IPS-20b (cell line): ENCODE results near the gene CLDN20.
"Not testable (repeated sequence)": the region's sequence is repeated elsewhere in the genome, so short reads cannot be mapped to it uniquely, and the experiment has no call there.

Source experiments
- H3K27ac ChIP-seq: one replicate; pipeline ENCODE4 v1.5.1; 2013; ENCODE audit warnings: low read length
- H3K27me3 ChIP-seq: 2 replicates; pipeline ENCODE4 v1.6.1; 2013; ENCODE audit warnings: mild to moderate bottlenecking, low read length, inconsistent platforms; ENCODE audit not compliant: insufficient read depth
- H3K36me3 ChIP-seq: 2 replicates; pipeline ENCODE4 v1.6.1; 2013; ENCODE audit warnings: low read depth, mild to moderate bottlenecking, inconsistent platforms, low read length, moderate library complexity; ENCODE audit not compliant: insufficient read depth
- H3K4me1 ChIP-seq: 2 replicates; pipeline ENCODE4 v1.6.1; 2013; ENCODE audit warnings: mild to moderate bottlenecking, control low read depth, inconsistent platforms, low read length, moderate library complexity; ENCODE audit not compliant: insufficient read depth
- H3K4me3 ChIP-seq: 2 replicates; pipeline ENCODE4 v1.5.1; 2013; ENCODE audit warnings: mild to moderate bottlenecking, low read length, inconsistent platforms
- H3K9ac ChIP-seq: 2 replicates; pipeline ENCODE4 v1.6.1; 2013; ENCODE audit warnings: low read depth, mild to moderate bottlenecking, inconsistent platforms, low read length, moderate library complexity
- H3K9me3 ChIP-seq: 2 replicates; pipeline ENCODE4 v1.6.1; 2013; ENCODE audit warnings: mild to moderate bottlenecking, low read depth, low read length, inconsistent platforms; ENCODE audit not compliant: insufficient read depth

Gene CLDN20, protein sequence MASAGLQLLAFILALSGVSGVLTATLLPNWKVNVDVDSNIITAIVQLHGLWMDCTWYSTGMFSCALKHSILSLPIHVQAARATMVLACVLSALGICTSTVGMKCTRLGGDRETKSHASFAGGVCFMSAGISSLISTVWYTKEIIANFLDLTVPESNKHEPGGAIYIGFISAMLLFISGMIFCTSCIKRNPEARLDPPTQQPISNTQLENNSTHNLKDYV

DNA sequence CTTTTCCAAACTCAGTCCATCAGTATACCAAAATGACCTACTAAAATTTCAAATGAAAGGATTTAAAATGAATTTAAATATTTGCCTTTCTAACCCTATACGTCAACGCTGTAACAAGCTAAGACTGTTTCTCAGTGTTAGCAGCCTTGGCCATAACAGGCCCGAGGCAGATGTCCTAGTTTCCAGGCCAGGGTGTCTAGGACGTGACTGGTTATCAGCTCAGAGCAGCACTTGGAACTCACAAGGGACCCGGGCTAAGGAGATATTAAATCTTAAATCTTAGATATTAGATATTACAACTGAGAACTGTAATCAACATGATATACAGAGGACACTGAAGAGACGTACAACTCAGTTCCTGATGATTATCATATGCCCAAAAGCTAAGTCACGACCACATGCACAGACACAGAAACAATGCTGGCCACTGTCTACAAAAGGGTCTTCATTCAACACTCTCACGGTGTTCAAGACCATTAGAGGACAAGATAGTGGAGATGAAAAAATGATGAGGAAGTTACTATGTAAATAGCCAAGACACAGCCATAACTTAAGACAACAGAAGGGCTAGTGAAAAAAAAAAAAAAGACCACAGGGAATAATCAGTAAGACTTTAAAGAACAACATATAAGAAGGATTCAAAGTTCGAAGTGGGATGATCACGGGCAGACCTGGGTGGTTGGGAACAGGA, at the start of gene CLDN20:
Gene CLDN20 (plus strand): TSS at position 641 of the 691 bp plus-strand sequence. CDS start 11,707 bp downstream, outside the sequence.
- H3K4me1 ChIP-seq: peaks cover 22% of the 10 kb centered on the region

DNA sequence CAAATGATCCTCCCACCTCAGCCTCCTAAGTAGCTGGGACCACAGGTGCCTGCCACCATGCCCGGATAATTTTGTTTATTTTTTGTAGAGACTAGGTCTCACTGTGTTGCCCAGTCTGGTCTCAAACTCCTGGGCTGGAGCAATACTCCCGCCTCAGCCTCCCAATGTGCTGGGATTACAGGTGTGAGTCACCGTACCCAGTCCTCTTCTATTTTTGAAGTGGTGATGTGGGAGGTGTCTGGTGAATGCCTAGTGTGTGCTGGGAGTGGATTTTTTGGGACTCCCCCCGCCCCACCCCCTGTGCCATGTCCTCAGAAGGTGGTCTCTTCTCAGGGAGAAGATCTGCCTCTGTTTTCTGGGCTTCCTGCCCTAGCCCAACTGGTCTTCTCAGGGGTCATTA, 47.9 kb upstream of the CLDN20 start:
- Histone ChIP-seq H3K4me1 (peaks cover 7% of the 10 kb centered on the region), H3K27me3 (no peaks in the 10 kb centered on the region), H3K27ac (no peak overlapping the region), H3K4me3 (no peak overlapping the region), H3K9ac (no peak overlapping the region), H3K36me3 (peaks cover 14% of the 10 kb centered on the region), H3K9me3 (peaks cover 6% of the 10 kb centered on the region; the same call in 1 of the 2 replicates)

More for the DNA sequence above, at the start of gene CLDN20:
- H3K9ac ChIP-seq: no peak within 1 kb of the TSS
- H3K9me3 ChIP-seq: no peaks in the 10 kb centered on the region
- no peak within 1 kb of the TSS; the same call in 1 of the 2 replicates for H3K4me3 ChIP-seq
- H3K27ac ChIP-seq: peak within 1 kb of the TSS; percentile 30
- H3K27me3 ChIP-seq: no peaks in the 10 kb centered on the region
- H3K36me3 ChIP-seq: peaks cover 58% of the 10 kb centered on the region

DNA sequence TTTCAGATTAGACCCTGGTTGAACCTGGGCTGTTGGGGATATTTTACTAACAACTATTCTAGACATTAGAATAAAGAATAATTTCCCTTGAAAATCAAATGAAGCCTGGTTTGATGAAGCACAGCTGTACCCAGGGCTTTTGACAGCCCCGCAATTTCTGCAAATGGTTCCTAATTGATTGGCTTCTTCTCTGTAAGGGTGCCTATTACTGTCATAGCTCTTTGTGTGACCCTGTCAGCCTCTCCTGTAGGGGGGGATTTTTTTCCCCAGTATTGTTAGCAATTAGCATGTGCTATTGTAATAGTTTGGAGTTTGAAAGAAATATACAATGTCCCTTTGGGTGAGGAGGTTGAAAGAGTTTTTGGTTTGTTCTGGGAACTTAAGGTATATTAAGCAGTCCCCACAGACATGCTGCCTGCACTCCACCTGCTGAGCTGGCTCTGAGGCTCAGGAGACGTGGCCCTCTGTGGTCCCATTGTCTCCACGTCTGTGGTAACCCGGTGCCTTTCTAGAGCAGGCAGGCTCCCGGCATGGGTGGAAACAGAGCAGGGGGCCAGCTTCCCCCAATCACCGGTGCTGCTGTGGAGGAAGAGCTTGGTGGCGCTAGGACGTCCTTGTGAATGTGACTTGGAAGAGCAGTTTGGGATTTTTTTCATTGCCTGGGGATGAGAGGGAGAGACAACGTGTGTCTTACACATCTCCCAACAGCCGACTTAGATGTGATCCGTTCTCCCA, 47.3 kb upstream of the CLDN20 start:
- Histone ChIP-seq H3K9me3 (peaks cover 6% of the 10 kb centered on the region; the same call in 1 of the 2 replicates), H3K27ac (no peak overlapping the region), H3K4me1 (peaks cover 7% of the 10 kb centered on the region), H3K9ac (peak overlapping the region; percentile 30; the same call in 1 of the 2 replicates), H3K4me3 (no peak overlapping the region), H3K36me3 (peaks cover 9% of the 10 kb centered on the region), H3K27me3 (no peaks in the 10 kb centered on the region)

DNA sequence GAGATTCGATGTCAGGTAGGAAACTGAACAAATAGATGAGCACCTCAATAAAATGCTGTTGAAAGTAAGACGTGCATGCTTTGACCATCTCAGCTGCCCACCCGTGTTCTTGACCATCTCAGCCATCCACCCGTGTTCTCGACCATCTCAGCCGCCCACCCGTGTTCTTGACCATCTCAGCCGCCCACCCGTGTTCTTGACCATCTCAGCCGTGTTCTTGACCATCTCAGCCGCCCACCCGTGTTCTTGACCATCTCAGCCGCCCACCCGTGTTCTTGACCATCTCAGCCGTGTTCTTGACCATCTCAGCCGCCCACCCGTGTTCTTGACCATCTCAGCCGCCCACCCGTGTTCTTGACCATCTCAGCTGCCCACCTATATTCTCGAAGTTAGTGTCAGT, 45.1 kb upstream of the CLDN20 start:
- H3K4me3 ChIP-seq, H3K27me3 ChIP-seq, H3K27ac ChIP-seq, H3K4me1 ChIP-seq, H3K9me3 ChIP-seq, H3K9ac ChIP-seq, H3K36me3 ChIP-seq: not testable (repeated sequence)

DNA sequence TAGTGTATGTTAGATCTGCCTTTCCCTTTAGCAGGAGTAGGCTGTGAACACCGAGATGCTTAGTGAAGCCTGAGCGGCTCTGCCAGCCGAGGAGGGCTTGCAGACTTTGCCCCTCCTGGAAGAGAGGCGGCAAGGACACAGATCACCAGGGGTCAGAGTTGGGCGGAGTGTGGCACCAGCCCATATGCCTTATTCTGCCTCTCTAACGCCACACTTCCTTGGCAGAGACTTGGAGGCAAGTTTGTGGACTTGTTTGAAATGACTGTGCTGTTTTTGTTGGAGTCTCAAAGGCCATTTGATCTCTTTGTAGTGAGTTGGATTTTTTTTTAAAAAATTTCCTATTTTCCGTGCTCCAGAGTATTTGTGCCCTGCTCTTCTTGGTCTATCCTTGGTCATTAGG, 44.5 kb upstream of the CLDN20 start:
- no peak overlapping the region for H3K4me3 ChIP-seq
- no peaks in the 10 kb centered on the region for H3K9me3 ChIP-seq
- no peaks in the 10 kb centered on the region for H3K36me3 ChIP-seq
- H3K27ac ChIP-seq: no peak overlapping the region
- peaks cover 7% of the 10 kb centered on the region for H3K4me1 ChIP-seq
- H3K27me3 ChIP-seq: no peaks in the 10 kb centered on the region
- no peak overlapping the region for H3K9ac ChIP-seq

DNA sequence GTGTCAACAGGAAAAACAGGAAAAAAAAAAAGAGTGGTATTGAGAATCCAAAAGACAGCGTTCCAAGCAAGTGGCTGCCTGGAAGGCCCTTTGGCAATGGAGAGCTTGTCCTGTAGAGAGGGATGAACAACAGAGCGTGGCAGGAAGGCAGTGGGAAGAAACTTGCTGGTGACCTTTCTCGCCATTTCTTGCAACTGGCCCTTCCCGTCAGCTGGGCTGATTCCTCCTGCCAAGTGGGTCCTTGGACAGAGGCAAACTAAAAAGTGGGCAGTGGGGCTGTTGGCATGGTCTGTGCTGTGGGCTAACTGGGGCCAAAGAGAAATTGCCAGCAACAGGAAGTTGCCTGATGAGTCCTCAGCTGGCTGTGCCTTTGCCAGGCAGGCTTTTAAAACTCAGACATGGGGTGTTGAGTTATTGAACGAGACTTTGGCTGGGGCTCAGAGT, 43.9 kb upstream of the CLDN20 start:
- Histone ChIP-seq H3K36me3 (no peaks in the 10 kb centered on the region), H3K4me3 (no peak overlapping the region), H3K4me1 (peaks cover 7% of the 10 kb centered on the region), H3K9me3 (no peaks in the 10 kb centered on the region), H3K27ac (no peak overlapping the region), H3K27me3 (no peaks in the 10 kb centered on the region), H3K9ac (no peak overlapping the region)

DNA sequence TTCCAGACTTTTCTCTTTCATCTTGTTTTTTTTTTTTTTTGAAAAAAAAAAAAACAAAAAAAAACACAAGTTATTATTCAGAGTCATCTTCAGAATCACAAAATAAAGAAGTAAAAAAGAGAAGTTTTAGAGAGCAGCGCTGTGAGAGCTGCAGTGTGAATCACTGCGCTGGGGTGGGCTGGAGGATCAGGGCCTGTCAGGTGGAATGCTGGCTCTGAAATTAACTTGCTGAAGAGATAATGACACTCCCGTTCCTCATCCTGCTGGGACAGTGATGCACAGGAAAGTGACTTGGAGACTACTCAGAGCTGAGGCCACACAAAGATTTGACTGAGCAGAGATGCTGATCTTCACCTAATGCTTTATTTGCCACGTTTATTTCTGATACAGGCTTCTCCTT, 42.7 kb upstream of the CLDN20 start:
- Histone ChIP-seq H3K27me3 (no peaks in the 10 kb centered on the region), H3K9me3 (no peaks in the 10 kb centered on the region), H3K4me3 (no peak overlapping the region), H3K27ac (no peak overlapping the region), H3K4me1 (peaks cover 7% of the 10 kb centered on the region), H3K36me3 (no peaks in the 10 kb centered on the region), H3K9ac (no peak overlapping the region)

DNA sequence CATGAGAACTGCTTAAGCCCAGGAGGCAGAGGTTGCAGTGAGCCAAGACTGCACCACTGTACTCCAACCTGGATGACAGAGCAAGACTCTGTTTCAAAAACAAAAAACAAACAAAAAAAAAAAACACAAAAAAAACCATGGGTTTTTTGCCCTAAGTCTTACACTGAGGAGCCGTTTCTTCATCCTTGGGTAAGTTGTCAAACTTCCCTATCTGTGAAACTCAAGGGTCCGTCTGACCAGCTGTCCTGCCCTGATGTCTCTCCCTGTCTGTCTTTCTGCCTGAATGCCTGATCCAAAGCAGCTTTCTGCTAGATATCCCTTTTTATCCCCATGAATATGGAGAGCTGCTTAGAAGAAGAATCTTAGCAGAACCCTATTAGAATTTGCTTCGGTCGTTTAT, 41.3 kb upstream of the CLDN20 start:
- H3K9ac ChIP-seq: no peak overlapping the region
- no peaks in the 10 kb centered on the region for H3K36me3 ChIP-seq
- H3K27ac ChIP-seq: no peak overlapping the region
- H3K9me3 ChIP-seq: no peaks in the 10 kb centered on the region
- H3K4me1 ChIP-seq: peaks cover 6% of the 10 kb centered on the region
- no peaks in the 10 kb centered on the region for H3K27me3 ChIP-seq
- no peak overlapping the region for H3K4me3 ChIP-seq

DNA sequence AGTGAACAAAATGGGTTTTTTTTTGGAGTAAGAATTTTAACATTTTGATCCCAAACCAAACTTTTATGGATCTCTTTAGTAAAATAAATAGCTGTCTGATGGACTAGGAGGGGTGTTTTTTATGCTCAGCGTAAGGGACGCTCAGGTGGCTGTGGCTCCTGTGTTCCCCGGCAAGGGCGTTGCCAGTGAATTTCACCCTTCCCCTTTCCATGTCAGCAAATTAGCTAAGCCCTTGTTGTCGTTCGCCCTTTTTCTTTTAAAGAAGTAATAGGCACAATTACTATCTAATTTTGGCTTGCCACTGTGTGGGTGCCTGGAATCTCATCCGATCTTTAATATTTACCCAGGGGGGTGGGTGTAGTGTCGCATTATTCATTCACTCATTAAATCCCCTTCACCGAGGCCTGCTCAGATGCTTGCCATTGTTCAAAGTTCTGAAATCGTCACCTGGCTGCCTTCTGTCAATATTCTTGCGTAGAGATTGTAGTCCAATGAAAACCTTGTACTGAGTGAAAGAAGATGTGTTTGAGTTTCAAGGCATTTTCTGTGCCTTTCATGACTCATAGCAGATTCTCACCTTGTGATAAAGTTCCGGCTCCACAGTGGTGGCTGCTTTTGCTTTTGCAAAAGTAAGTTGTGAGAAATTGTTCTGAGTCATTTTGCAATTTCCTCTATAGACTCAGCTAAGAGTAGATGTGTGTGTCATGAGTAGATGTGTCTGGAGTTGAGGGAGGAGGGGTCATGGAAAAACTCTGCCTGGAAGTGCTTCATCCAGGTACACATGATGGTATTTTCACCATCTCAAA, 40.0 kb upstream of the CLDN20 start:
- no peak overlapping the region for H3K9ac ChIP-seq
- no peak overlapping the region for H3K4me3 ChIP-seq
- H3K27ac ChIP-seq: no peak overlapping the region

DNA sequence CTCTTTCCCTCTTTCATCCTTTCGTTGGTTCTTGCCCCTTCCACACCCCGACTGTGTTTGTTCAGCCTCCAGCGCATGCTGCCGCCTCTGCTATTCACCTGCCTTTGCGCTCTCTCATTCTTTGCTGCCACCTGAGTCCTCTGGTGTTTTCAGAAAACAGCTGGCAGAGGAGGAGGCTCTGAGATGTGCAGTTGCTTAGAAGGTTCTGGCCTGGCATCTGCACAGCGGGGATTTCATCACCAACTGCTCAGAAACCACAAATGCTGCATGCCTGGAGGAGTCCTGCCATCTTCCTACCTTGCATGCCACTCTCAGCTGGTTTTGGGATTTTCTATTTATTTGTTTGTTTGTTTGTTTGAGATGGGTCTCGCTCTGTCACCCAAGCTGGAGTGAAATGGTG, 39.2 kb upstream of the CLDN20 start:
- Histone ChIP-seq H3K27ac (no peak overlapping the region), H3K4me3 (no peak overlapping the region), H3K9me3 (no peaks in the 10 kb centered on the region), H3K27me3 (no peaks in the 10 kb centered on the region), H3K4me1 (peaks cover 9% of the 10 kb centered on the region), H3K9ac (no peak overlapping the region), H3K36me3 (no peaks in the 10 kb centered on the region; the same call in 1 of the 2 replicates)

More for the DNA sequence above, 40.0 kb upstream of the CLDN20 start:
- Histone ChIP-seq H3K36me3 (no peaks in the 10 kb centered on the region), H3K9me3 (no peaks in the 10 kb centered on the region), H3K4me1 (peaks cover 9% of the 10 kb centered on the region), H3K27me3 (no peaks in the 10 kb centered on the region)

DNA sequence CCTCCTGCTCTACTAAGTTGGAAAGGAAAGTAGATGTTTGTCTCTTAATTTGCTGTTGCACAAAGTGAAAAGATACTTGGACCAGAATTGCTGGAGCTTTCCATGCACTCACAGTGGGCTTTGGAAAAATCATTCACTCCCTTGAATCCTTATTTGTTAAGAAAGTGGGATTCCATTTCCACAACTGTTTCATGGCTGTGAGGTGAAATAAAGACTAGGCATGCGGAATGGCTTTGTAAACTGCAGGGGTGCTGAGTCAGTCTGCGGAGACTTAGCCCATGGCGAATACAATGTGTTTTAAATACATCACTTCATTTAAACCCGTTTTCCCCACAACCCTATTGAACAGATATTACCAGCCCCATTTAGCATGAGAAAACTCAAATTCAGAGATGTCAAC, 36.8 kb upstream of the CLDN20 start:
- no peaks in the 10 kb centered on the region for H3K9me3 ChIP-seq
- no peaks in the 10 kb centered on the region; the same call in 1 of the 2 replicates for H3K36me3 ChIP-seq
- peaks cover 9% of the 10 kb centered on the region for H3K4me1 ChIP-seq
- no peak overlapping the region for H3K4me3 ChIP-seq
- H3K9ac ChIP-seq: no peak overlapping the region
- H3K27ac ChIP-seq: no peak overlapping the region
- no peaks in the 10 kb centered on the region for H3K27me3 ChIP-seq
